Measurements from ENCODE around the gene XYLT2. TPM values are rescaled to one million over a fixed set of nuclear protein-coding genes. Genes with fewer than 3 reads are reported as not detected.

The XYLT2 gene
- total and polyA plus RNA-seq, 2 of the 8 experiments (the other 6 are each of a cell fraction or from before 2014, with no cell fraction given): 28.0 to 29.9 TPM

DNA sequence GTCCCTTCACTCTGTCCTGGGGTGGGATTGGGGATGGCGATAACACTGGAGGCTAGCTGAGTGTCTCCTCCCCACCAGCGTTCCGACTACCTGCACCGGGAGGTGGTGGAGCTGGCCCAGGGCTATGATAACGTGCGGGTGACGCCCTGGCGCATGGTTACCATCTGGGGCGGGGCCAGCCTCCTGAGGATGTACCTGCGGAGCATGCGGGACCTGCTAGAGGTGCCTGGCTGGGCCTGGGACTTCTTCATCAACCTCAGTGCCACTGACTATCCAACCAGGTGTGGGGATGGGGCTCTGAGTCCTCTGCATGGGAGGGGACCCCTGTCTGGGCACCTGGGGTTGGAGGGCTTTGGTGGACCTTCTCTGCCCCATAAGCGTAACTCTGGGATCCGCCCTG is 8.8 kb downstream of the XYLT2 start (continued):
- TF ChIP-seq KDM4A (IDR thresholded peaks at IDR 0.05; ENCODE audit: low read depth, low read length, severe bottlenecking): no peak
- no peak for TF ChIP-seq PHF8 (conservative IDR thresholded peaks at IDR 0.05; ENCODE audit: low read depth, low read length)
- TF ChIP-seq TEAD4 (IDR thresholded peaks at IDR 0.05; ENCODE audit: low read depth, low read length): no peak
- no peak for TF ChIP-seq NANOG (IDR thresholded peaks at IDR 0.05; ENCODE audit: insufficient read depth, low read depth, low read length, poor library complexity, severe bottlenecking)
- no peak for TF ChIP-seq FOSL1 (IDR thresholded peaks at IDR 0.05; ENCODE audit: insufficient read depth, low read depth, low read length)
- TF ChIP-seq CTBP2 (IDR thresholded peaks at IDR 0.05; ENCODE audit: borderline replicate concordance, insufficient read depth, insufficient read length, low read length): no peak
- TF ChIP-seq SIN3A (conservative IDR thresholded peaks at IDR 0.05 in 1 of 2, IDR thresholded peaks at IDR 0.05 in 1 of 2; ENCODE audit: low read depth in 1 of 2, low read length in 2 of 2): no peak
